MCF 10A (cell line): ENCODE measurements around the gene CYTL1. TPM values are rescaled to one million over a fixed set of nuclear protein-coding genes. Genes with fewer than 3 reads are reported as not detected.

Experiments used
- BruUV-seq: library from RNA; stranded (reverse); fragments of 400-500 nt; replicated peaks from 2 replicates; lab custom pipeline; 2021; lab: Mats Ljungman, UMichigan
- CTCF ChIA-PET: fragments of 300-600 bp; sonication (Branson Sonifier 250); formaldehyde crosslinking; extraction: SDS; loops from one replicate; lab custom pipeline; 2021; ENCODE audit warnings: antibody characterized with exemption, inconsistent platforms; lab: Yijun Ruan, JAX
- POLR2A ChIA-PET: fragments of 300-600, 350-650 bp; sonication (Branson Sonifier 250); formaldehyde crosslinking; extraction: SDS; loops from one replicate; lab custom pipeline; 2020; ENCODE audit warnings: antibody characterized with exemption, inconsistent platforms; lab: Yijun Ruan, JAX
- DNase-seq: peaks from one replicate; pipeline ENCODE4 v3.0.0-alpha.2; 2018; ENCODE audit not compliant: unreplicated experiment
- H3K27ac Mint-ChIP-seq: one replicate; pipeline ENCODE4 v1.8.0; 2022; ENCODE audit warnings: mild to moderate bottlenecking, low read depth, mixed read lengths; ENCODE audit not compliant: unreplicated experiment
- H3K27me3 Mint-ChIP-seq: one replicate; pipeline ENCODE4 v1.8.0; 2022; ENCODE audit warnings: mixed read lengths; ENCODE audit not compliant: insufficient read depth, unreplicated experiment
- H3K36me3 Mint-ChIP-seq: one replicate; pipeline ENCODE4 v1.8.0; 2022; ENCODE audit warnings: mild to moderate bottlenecking, moderate library complexity, mixed read lengths; ENCODE audit not compliant: insufficient read depth, unreplicated experiment
- H3K4me1 Mint-ChIP-seq: one replicate; pipeline ENCODE4 v1.8.0; 2022; ENCODE audit warnings: mixed read lengths; ENCODE audit not compliant: insufficient read depth, unreplicated experiment
- H3K4me3 Mint-ChIP-seq: one replicate; pipeline ENCODE4 v1.8.0; 2022; ENCODE audit warnings: mild to moderate bottlenecking, moderate library complexity, mixed read lengths; ENCODE audit not compliant: unreplicated experiment
- H3K9me3 Mint-ChIP-seq: one replicate; pipeline ENCODE4 v1.8.0; 2022; ENCODE audit warnings: mixed read lengths; ENCODE audit not compliant: unreplicated experiment
- intact Hi-C: fragments of 100-400 bp; cut with micrococcal nuclease; formaldehyde crosslinking; loops from 2 replicates; pipeline ENCODE4 v1.14.1; 2022
- total RNA-seq: library from RNA; stranded (reverse); gene quantifications from 2 replicates; pipeline ENCODE4 v1.2.3, GENCODE V29; 2022
- TF ChIP-seq, protein P1 (sequence below): fragments of 200-600 bp; IDR thresholded peaks from one replicate; pipeline ENCODE4 v1.8.0; 2022; ENCODE audit warnings: antibody characterized with exemption, mild to moderate bottlenecking; ENCODE audit not compliant: unreplicated experiment

Gene CYTL1
- total RNA-seq, 1 experiment from 2014 or later: not detected

DNA sequence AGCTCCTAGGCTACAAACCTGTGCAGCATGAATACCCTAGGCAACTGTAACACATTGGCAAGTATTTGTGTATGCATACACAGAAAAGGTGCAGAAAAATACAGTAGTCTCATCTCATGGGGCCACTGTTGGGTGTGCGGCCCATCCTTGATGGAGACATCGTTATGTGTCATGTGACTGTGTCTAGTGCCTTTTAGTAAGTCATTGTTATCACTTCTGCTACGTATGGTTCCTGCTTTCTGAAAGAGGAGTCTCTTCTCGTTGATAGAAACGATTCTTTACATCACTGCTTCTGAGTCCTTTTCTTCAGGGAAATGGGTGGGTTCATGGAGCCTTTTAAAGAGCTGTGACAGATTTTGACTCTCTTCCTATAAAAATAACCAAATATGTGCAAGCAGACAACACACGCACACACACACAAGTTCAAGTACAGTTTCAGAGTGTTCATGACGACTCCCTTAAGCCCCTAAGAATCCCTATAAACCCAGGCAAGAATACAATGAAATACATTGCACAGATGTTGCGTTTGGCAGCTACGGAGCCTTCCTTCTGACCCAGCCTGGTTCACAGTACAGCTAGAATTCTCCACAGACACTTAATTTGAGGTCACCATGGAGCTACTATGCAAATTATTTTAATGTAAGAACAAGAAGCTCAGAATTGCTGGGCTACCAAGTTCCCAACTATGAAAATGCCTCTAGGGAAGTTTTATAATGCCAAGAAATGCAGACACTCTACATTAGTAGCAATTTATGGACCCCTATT, 21.8 kb upstream of the CYTL1 start:
- no peak overlapping the region for H3K4me3 Mint-ChIP-seq
- BruUV-seq: no TSS peak
- TF ChIP-seq, protein P1, sequence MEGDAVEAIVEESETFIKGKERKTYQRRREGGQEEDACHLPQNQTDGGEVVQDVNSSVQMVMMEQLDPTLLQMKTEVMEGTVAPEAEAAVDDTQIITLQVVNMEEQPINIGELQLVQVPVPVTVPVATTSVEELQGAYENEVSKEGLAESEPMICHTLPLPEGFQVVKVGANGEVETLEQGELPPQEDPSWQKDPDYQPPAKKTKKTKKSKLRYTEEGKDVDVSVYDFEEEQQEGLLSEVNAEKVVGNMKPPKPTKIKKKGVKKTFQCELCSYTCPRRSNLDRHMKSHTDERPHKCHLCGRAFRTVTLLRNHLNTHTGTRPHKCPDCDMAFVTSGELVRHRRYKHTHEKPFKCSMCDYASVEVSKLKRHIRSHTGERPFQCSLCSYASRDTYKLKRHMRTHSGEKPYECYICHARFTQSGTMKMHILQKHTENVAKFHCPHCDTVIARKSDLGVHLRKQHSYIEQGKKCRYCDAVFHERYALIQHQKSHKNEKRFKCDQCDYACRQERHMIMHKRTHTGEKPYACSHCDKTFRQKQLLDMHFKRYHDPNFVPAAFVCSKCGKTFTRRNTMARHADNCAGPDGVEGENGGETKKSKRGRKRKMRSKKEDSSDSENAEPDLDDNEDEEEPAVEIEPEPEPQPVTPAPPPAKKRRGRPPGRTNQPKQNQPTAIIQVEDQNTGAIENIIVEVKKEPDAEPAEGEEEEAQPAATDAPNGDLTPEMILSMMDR: no peak
- peaks cover 25% of the 10 kb centered on the region for H3K4me1 Mint-ChIP-seq
- POLR2A ChIA-PET: no interaction called here
- no peak for DNase-seq
- no peaks in the 10 kb centered on the region for H3K36me3 Mint-ChIP-seq
- CTCF ChIA-PET: interaction anchor here (0.6 to 0.7 kb wide), 2 partner anchors 276 to 771 kb away, joined by 3 read pairs; no protein-coding TSS in a partner anchor
- no peaks in the 10 kb centered on the region for H3K27me3 Mint-ChIP-seq
- no peak overlapping the region for H3K27ac Mint-ChIP-seq
- intact Hi-C loops: no loop called here
- H3K9me3 Mint-ChIP-seq: no peaks in the 10 kb centered on the region

DNA sequence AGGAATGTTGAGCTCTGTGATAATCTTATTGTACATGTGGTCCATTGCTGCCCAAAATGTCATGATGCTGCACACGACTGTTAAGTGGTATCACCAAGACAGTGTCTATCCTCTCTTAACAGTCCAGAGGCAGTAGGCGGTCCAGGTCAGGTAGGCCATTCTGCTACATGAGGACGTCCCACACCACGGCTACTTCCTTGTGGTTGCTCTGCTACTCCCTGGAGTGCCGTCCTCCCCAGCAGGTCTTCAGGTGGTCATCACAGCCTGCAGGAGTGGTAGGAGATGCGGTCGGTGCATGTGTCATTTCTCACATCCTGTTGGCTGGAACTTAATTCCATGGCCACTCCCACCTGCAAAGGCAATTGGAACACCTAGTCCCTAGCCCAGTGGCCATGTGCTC, 20.5 kb upstream of the CYTL1 start:
- H3K4me1 Mint-ChIP-seq: peaks cover 25% of the 10 kb centered on the region
- no TSS peak for BruUV-seq
- no peaks in the 10 kb centered on the region for H3K27me3 Mint-ChIP-seq
- intact Hi-C loops: loop anchor here (5.0 kb wide), 1 partner anchor 127 kb away; no protein-coding TSS in a partner anchor
- no peaks in the 10 kb centered on the region for H3K9me3 Mint-ChIP-seq
- H3K36me3 Mint-ChIP-seq: no peaks in the 10 kb centered on the region
- H3K27ac Mint-ChIP-seq: no peak overlapping the region
- ChIA-PET CTCF (interaction anchor here (0.6 kb wide), 2 partner anchors 10 to 45 kb away, joined by 3 to 4 read pairs; no protein-coding TSS in a partner anchor), POLR2A (no interaction called here)
- DNase-seq: no peak
- H3K4me3 Mint-ChIP-seq: no peak overlapping the region
- TF ChIP-seq, protein P1: no peak

- ChIA-PET POLR2A (interaction anchor here (0.7 to 1.5 kb wide), 2 partner anchors 11 to 44 kb away, joined by 3 read pairs; no protein-coding TSS in a partner anchor), CTCF (interaction anchor here (0.7 to 1.2 kb wide), 2 partner anchors 10 to 14 kb away, joined by 3 read pairs; no protein-coding TSS in a partner anchor)
- DNase-seq: peak; percentile 93
- Mint-ChIP-seq H3K4me1 (peaks cover 16% of the 10 kb centered on the region), H3K9me3 (no peaks in the 10 kb centered on the region), H3K36me3 (no peaks in the 10 kb centered on the region), H3K27ac (peak overlapping the region; percentile 35), H3K27me3 (no peaks in the 10 kb centered on the region), H3K4me3 (peak overlapping the region; percentile 50)
- no TSS peak for BruUV-seq
- intact Hi-C loops: loop anchor here (1.0 to 5.0 kb wide), 2 partner anchors 47 to 126 kb away; no protein-coding TSS in a partner anchor
- TF ChIP-seq, protein P1: no peak
These were observed 18.6 kb upstream of the CYTL1 start for GRCh38 chr4:5037553-5038551.
